Trophoblast cell (in vitro differentiated cells and primary cell): ENCODE data around the gene UBE2QL1.

Source experiments
- DNase-seq, 2 donors: peaks; one replicate each; pipeline ENCODE4 v3.0.0-alpha.2; 2016
- H2AFZ ChIP-seq: 2 replicates; pipeline ENCODE4 v1.6.1; 2013; ENCODE audit warnings: low read length, moderate library complexity, mild to moderate bottlenecking; ENCODE audit not compliant: insufficient read depth, poor library complexity
- H2AK5ac ChIP-seq: 2 replicates; pipeline ENCODE4 v1.6.1; 2013; ENCODE audit warnings: mild to moderate bottlenecking, low read length
- H2BK120ac ChIP-seq: 2 replicates; pipeline ENCODE4 v1.6.1; 2013; ENCODE audit warnings: low read length, mild to moderate bottlenecking, moderate library complexity; ENCODE audit not compliant: insufficient read depth, poor library complexity
- H2BK12ac ChIP-seq: 2 replicates; pipeline ENCODE4 v1.6.1; 2013; ENCODE audit warnings: mild to moderate bottlenecking, low read length, moderate library complexity
- H2BK5ac ChIP-seq: 2 replicates; pipeline ENCODE4 v1.6.1; 2013; ENCODE audit warnings: low read length, low read depth, moderate library complexity, mild to moderate bottlenecking; ENCODE audit not compliant: poor library complexity
- H3K14ac ChIP-seq: 2 replicates; pipeline ENCODE4 v1.6.1; 2013; ENCODE audit warnings: mild to moderate bottlenecking, low read length
- H3K18ac ChIP-seq: 2 replicates; pipeline ENCODE4 v1.6.1; 2013; ENCODE audit warnings: mild to moderate bottlenecking, low read length
- H3K23ac ChIP-seq: 2 replicates; pipeline ENCODE4 v1.6.1; 2013; ENCODE audit warnings: low read length
- H3K27ac ChIP-seq: 2 replicates; pipeline ENCODE4 v1.5.1; 2013; ENCODE audit warnings: low read depth, mild to moderate bottlenecking, inconsistent platforms, low read length, moderate library complexity
- H3K27me3 ChIP-seq: 2 replicates; pipeline ENCODE4 v1.6.1; 2013; ENCODE audit warnings: inconsistent platforms, mild to moderate bottlenecking, low read length, moderate library complexity; ENCODE audit not compliant: insufficient read depth
- H3K36me3 ChIP-seq, 2 experiments: 1 replicate in 1 of 2; 2 replicates in 1 of 2; pipeline ENCODE4 v1.6.1; 2013; ENCODE audit warnings: low read length in 2 of 2, mild to moderate bottlenecking in 2 of 2, moderate library complexity in 1 of 2; ENCODE audit not compliant: insufficient read depth in 2 of 2, control insufficient read depth in 1 of 2
- H3K4ac ChIP-seq: 2 replicates; pipeline ENCODE4 v1.6.1; 2013; ENCODE audit warnings: low read depth, mild to moderate bottlenecking, low read length, moderate library complexity
- H3K4me1 ChIP-seq, 2 experiments: 1 replicate in 1 of 2; 2 replicates in 1 of 2; pipeline ENCODE4 v1.6.1; 2013; ENCODE audit warnings: low read length in 2 of 2, mild to moderate bottlenecking in 2 of 2, moderate library complexity in 1 of 2; ENCODE audit not compliant: insufficient read depth in 2 of 2, control insufficient read depth in 1 of 2
- H3K4me2 ChIP-seq: 2 replicates; pipeline ENCODE4 v1.6.1; 2013; ENCODE audit warnings: inconsistent platforms, mild to moderate bottlenecking, low read length, moderate library complexity
- H3K4me3 ChIP-seq: 2 replicates; pipeline ENCODE4 v1.5.1; 2013; ENCODE audit warnings: mild to moderate bottlenecking, low read depth, low read length, inconsistent platforms
- H3K79me1 ChIP-seq: one replicate; pipeline ENCODE4 v1.6.1; 2013; ENCODE audit warnings: low read length
- H3K79me2 ChIP-seq: 2 replicates; pipeline ENCODE4 v1.6.1; 2013; ENCODE audit warnings: low read length, mild to moderate bottlenecking; ENCODE audit not compliant: control insufficient read depth, insufficient read depth, poor library complexity
- H3K9ac ChIP-seq: 2 replicates; pipeline ENCODE4 v1.6.1; 2013; ENCODE audit warnings: mild to moderate bottlenecking, low read length
- H3K9me3 ChIP-seq: 2 replicates; pipeline ENCODE4 v1.6.1; 2013; ENCODE audit warnings: low read depth, mild to moderate bottlenecking, control low read depth, inconsistent platforms, low read length; ENCODE audit not compliant: insufficient read depth
- H4K12ac ChIP-seq: 2 replicates; pipeline ENCODE4 v1.6.1; 2013; ENCODE audit warnings: low read depth, mild to moderate bottlenecking, low read length, moderate library complexity
- H4K8ac ChIP-seq: 2 replicates; pipeline ENCODE4 v1.6.1; 2013; ENCODE audit warnings: low read depth, mild to moderate bottlenecking, low read length, moderate library complexity
- H4K91ac ChIP-seq: one replicate; pipeline ENCODE4 v1.6.1; 2013; ENCODE audit warnings: low read depth, mild to moderate bottlenecking, low read length, moderate library complexity
- WGBS: extraction: QIAGEN DNeasy Blood & Tissue Kit; methylation state at CpG from one replicate; pipeline ENCODE4 v1.1.7; 2013; ENCODE audit warnings: missing lambda C conversion rate; ENCODE audit not compliant: insufficient read length, insufficient coverage; ENCODE audit errors: extremely low coverage; 5-methylcytosine and 5-hydroxymethylcytosine counted together

The UBE2QL1 gene

DNA sequence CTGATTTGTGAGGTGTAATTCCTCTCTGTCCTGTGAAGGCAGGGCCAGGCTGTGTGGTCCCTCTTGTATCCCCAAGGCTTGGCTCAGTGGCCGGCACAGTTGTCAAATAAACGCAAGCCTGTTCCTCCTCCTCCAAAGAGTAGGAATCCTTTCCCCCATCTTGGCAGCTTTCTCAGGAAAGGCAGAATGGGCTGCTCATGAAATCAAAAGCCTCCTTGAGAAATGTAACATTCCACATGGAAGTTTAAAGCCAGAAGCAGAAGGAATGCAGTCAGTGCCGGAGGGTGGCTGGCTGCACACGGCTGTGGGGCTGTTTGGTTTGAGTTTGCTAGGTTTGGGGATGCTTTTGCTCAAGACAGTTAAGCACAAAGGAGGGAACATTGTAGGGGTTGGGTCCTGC lies 35.8 kb upstream of the UBE2QL1 start:
- no peak overlapping the region for H2BK5ac ChIP-seq
- no CpG with 5 or more reads among the region's 4 CpGs for WGBS
- H2AK5ac ChIP-seq, result no peak overlapping the region
- no peak overlapping the region for H2BK120ac ChIP-seq
- DNase-seq, result peak in 1 of 2 donors; percentile 24
- no peak overlapping the region for H3K9ac ChIP-seq
- H3K79me1 ChIP-seq, result peaks cover 2% of the 10 kb centered on the region
- no peak overlapping the region for H4K8ac ChIP-seq
- no peaks in the 10 kb centered on the region for H3K27me3 ChIP-seq
- H3K36me3 ChIP-seq, result no peaks in the 10 kb centered on the region
- H3K79me2 ChIP-seq, result no peaks in the 10 kb centered on the region
- no peak overlapping the region for H2BK12ac ChIP-seq
- no peak overlapping the region for H3K23ac ChIP-seq
- H3K18ac ChIP-seq, result no peak overlapping the region
- peaks cover 0 to 3% of the 10 kb centered on the region in 2 experiments for H3K4me1 ChIP-seq
- no peak overlapping the region for H3K4me2 ChIP-seq
- H3K27ac ChIP-seq, result no peak overlapping the region
- H3K14ac ChIP-seq, result no peak overlapping the region
- H3K4ac ChIP-seq, result no peak overlapping the region
- no peak overlapping the region for H4K12ac ChIP-seq
- no peak overlapping the region for H3K4me3 ChIP-seq
- no peak overlapping the region for H2AFZ ChIP-seq
- peaks cover 12% of the 10 kb centered on the region for H3K9me3 ChIP-seq
- no peak overlapping the region for H4K91ac ChIP-seq

DNA sequence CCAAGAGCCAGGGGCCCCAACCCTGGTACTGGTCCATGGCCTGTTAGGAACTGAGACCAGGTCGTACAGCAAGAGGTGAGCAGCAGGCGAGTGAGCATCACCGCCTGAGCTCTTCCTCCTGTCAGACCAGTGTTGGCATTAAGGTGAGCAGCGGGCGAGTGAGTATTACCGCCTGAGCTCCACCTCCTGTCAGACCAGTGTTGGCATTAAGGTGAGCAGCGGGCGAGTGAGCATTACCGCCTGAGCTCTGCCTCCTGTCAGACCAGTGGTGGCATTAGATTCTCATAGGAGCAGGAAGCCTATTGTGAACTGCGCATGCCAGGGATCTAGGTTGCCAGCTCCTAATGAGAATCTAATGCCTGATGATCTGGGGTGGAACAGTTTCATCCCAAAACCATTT lies 31.0 kb upstream of the UBE2QL1 start:
- peaks cover 6% of the 10 kb centered on the region for H3K9me3 ChIP-seq
- H3K4me2 ChIP-seq, result no peak overlapping the region
- H3K79me1 ChIP-seq, result no peaks in the 10 kb centered on the region
- H3K27ac ChIP-seq, result no peak overlapping the region
- H2BK12ac ChIP-seq, result no peak overlapping the region
- no peaks in the 10 kb centered on the region for H3K79me2 ChIP-seq
- H4K12ac ChIP-seq, result no peak overlapping the region
- no peak overlapping the region for H4K8ac ChIP-seq
- DNase-seq, result no peak
- H3K4ac ChIP-seq, result no peak overlapping the region
- no CpG with 5 or more reads among the region's 10 CpGs for WGBS
- H2AK5ac ChIP-seq, result no peak overlapping the region
- no peak overlapping the region for H3K9ac ChIP-seq
- H3K36me3 ChIP-seq, result no peaks in the 10 kb centered on the region
- no peak overlapping the region for H4K91ac ChIP-seq
- H2AFZ ChIP-seq, result no peak overlapping the region
- H3K4me3 ChIP-seq, result no peak overlapping the region
- no peak overlapping the region for H3K14ac ChIP-seq
- no peaks in the 10 kb centered on the region for H3K4me1 ChIP-seq
- H3K23ac ChIP-seq, result no peak overlapping the region
- H3K27me3 ChIP-seq, result no peaks in the 10 kb centered on the region
- H2BK5ac ChIP-seq, result no peak overlapping the region
- H2BK120ac ChIP-seq, result no peak overlapping the region
- H3K18ac ChIP-seq, result no peak overlapping the region

DNA sequence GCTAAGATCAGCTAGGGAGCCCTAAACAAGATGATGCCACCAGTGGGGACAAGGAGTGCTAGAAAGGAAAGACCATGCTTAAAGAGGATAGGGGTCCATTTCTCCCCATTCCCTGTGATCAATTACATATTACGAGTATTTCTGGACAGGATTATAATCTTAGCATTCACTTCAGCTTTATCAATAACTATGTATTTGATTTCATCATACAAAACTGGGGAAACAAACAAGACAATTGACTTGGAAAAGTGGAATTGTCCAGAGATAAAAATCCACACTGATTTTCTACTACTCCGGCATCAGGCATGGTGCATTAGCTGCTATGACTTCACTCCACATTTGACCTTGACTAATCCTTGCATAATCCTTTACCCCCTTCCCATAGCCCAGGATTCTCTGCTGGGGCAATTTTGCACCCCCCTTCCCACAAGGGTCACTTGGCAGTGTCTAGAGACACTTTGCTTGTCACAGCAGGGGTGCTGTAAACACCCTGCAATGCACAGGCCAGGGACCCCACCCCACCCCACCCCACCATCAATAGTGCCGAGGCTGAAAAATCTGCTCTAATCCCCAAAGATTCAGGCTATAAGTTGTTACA lies 29.9 kb upstream of the UBE2QL1 start:
- Histone ChIP-seq H3K79me2 (no peaks in the 10 kb centered on the region), H3K4ac (no peak overlapping the region), H2AFZ (no peak overlapping the region), H4K12ac (no peak overlapping the region), H3K9ac (no peak overlapping the region), H2AK5ac (no peak overlapping the region), H2BK12ac (no peak overlapping the region), H4K8ac (no peak overlapping the region), H3K23ac (no peak overlapping the region), H4K91ac (no peak overlapping the region), H3K9me3 (peaks cover 6% of the 10 kb centered on the region), H3K79me1 (no peaks in the 10 kb centered on the region), H3K36me3 (no peaks in the 10 kb centered on the region), H3K18ac (no peak overlapping the region), H3K4me1 (no peaks in the 10 kb centered on the region), H3K14ac (no peak overlapping the region), H3K4me2 (no peak overlapping the region), H3K4me3 (no peak overlapping the region), H2BK5ac (no peak overlapping the region), H2BK120ac (no peak overlapping the region), H3K27ac (no peak overlapping the region), H3K27me3 (no peaks in the 10 kb centered on the region)
- DNase-seq, result no peak
- no CpG with 5 or more reads among the region's 3 CpGs for WGBS

DNA sequence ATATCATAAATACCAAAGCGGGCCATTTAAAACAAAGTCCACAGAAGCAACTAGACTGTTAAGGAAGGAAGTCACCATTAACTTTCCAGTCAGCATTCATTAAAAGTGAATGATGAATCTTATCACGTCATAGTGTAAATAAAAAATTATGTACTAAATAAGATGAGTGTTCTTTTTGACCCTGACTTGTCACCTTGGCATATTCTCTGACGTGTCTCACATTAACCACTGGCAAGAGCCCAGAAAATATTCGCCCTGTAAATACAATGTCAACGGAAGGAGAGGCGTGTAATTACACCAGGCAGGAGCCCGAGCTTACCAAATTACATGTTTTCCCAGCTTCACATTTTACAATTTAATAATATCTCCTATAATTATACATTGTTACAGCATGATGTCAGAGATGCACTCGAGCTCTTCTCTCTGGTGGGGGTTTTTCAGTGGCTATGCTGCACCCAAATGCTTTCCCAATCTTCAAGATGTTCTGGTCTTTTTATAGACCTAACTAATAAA lies 29.3 kb upstream of the UBE2QL1 start:
- Histone ChIP-seq H3K4me1 (no peaks in the 10 kb centered on the region), H4K12ac (no peak overlapping the region), H3K79me1 (no peaks in the 10 kb centered on the region), H3K18ac (no peak overlapping the region), H3K36me3 (no peaks in the 10 kb centered on the region), H4K8ac (no peak overlapping the region), H3K27me3 (no peaks in the 10 kb centered on the region), H3K79me2 (no peaks in the 10 kb centered on the region), H2AK5ac (no peak overlapping the region), H2BK120ac (no peak overlapping the region), H3K23ac (no peak overlapping the region), H2BK5ac (no peak overlapping the region), H3K14ac (no peak overlapping the region), H4K91ac (no peak overlapping the region), H3K4me3 (no peak overlapping the region), H2AFZ (no peak overlapping the region), H3K4me2 (no peak overlapping the region), H3K9me3 (peaks cover 6% of the 10 kb centered on the region), H3K9ac (no peak overlapping the region), H2BK12ac (no peak overlapping the region), H3K27ac (no peak overlapping the region), H3K4ac (no peak overlapping the region)
- WGBS, result no CpG with 5 or more reads among the region's 8 CpGs
- peak in 1 of 2 donors; percentile 17 for DNase-seq
